Body of pancreas (tissue), 4 donors: Measurements from ENCODE around the gene RAB13.

ENCODE experiments used
- POLR2A ChIP-seq, 3 donors: fragments of 450-650 bp; IDR thresholded peaks; one replicate each; pipeline ENCODE4 v1.6.1; 2016; ENCODE audit warnings: antibody characterized with exemption in 3 of 3, mild to moderate bottlenecking in 2 of 3
- TF ChIP-seq, protein P1 (sequence below), 7 experiments: fragments of 450-650 bp in 4 of 7; fragments of 200-600 bp in 3 of 7; sonication (generic) in 3 of 7; IDR thresholded peaks; one replicate each; pipeline ENCODE4 v1.5.1; 2016 to 2019; ENCODE audit warnings: antibody characterized with exemption in 7 of 7

DNA sequence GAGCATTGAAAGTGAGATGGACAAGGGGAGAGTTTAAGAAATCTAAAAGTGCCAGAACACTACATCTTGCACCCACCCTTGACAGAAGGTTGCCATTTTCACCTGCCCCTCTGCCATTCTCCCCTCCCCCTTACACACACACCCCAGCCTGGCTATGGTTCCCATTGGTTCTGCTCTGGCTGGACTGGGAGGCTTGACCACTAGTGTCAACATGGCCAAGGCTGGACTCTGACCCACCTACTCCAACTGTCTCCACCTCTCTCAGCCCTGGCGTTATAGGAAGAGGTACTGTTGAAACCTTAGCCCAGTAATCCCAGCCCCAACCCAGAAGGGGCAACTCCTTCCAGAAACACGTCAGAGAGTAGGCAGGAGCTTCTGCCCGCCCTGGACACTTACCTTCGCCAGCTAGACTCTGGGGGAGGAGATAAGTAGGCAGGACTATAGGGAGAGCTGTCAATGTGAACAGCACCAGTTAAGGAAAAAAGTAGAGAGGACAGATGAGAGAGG lies 32.2 kb downstream of the RAB13 start:
- TF ChIP-seq, protein P1, sequence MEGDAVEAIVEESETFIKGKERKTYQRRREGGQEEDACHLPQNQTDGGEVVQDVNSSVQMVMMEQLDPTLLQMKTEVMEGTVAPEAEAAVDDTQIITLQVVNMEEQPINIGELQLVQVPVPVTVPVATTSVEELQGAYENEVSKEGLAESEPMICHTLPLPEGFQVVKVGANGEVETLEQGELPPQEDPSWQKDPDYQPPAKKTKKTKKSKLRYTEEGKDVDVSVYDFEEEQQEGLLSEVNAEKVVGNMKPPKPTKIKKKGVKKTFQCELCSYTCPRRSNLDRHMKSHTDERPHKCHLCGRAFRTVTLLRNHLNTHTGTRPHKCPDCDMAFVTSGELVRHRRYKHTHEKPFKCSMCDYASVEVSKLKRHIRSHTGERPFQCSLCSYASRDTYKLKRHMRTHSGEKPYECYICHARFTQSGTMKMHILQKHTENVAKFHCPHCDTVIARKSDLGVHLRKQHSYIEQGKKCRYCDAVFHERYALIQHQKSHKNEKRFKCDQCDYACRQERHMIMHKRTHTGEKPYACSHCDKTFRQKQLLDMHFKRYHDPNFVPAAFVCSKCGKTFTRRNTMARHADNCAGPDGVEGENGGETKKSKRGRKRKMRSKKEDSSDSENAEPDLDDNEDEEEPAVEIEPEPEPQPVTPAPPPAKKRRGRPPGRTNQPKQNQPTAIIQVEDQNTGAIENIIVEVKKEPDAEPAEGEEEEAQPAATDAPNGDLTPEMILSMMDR (IDR thresholded peaks at IDR 0.05), result no peak
- TF ChIP-seq POLR2A (IDR thresholded peaks at IDR 0.05), result no peak
